C4-2B (cell line): Measurements from ENCODE around the gene DNAJC27.

Experiments used
- CTCF ChIP-seq: fragments of 450-650 bp; conservative IDR thresholded peaks from 2 replicates; pipeline ENCODE4 v1.5.1; 2017; ENCODE audit warnings: mild to moderate bottlenecking
- ZFX ChIP-seq: fragments of 450-650 bp; IDR thresholded peaks from 2 replicates; pipeline ENCODE4 v1.6.1; 2017

GRCh38 chr2:24918326-24919036, 53.3 kb downstream of the DNAJC27 start:
- TF ChIP-seq CTCF (no peak), ZFX (no peak)
